Stimulated activated naive CD8-positive, alpha-beta T cell treated with anti-CD3 and anti-CD28 coated beads, Interleukin-15, Interleukin-2, amounts not matched to agents 100 ng/mL and 50 ng/mL, for 24 hours (primary cell): ENCODE measurements around the gene G3BP1.
A peak's percentile ranks its signal among the peaks of the same experiment; 100 is the strongest.

Source experiments
- H3K27ac Mint-ChIP-seq: one replicate; pipeline ENCODE4 v1.8.0; 2021; ENCODE audit warnings: mild to moderate bottlenecking, mixed read lengths
- H3K27me3 Mint-ChIP-seq: one replicate; pipeline ENCODE4 v1.8.0; 2021; ENCODE audit warnings: mixed read lengths
- H3K36me3 Mint-ChIP-seq: one replicate; pipeline ENCODE4 v1.8.0; 2021; ENCODE audit warnings: low read depth, mixed read lengths
- H3K4me1 Mint-ChIP-seq: one replicate; pipeline ENCODE4 v1.8.0; 2021; ENCODE audit warnings: low read depth, mixed read lengths
- H3K4me3 Mint-ChIP-seq: one replicate; pipeline ENCODE4 v1.8.0; 2021; ENCODE audit warnings: mild to moderate bottlenecking, mixed read lengths
- H3K9me3 Mint-ChIP-seq: one replicate; pipeline ENCODE4 v1.8.0; 2021; ENCODE audit warnings: mixed read lengths

G3BP1 gene

DNA sequence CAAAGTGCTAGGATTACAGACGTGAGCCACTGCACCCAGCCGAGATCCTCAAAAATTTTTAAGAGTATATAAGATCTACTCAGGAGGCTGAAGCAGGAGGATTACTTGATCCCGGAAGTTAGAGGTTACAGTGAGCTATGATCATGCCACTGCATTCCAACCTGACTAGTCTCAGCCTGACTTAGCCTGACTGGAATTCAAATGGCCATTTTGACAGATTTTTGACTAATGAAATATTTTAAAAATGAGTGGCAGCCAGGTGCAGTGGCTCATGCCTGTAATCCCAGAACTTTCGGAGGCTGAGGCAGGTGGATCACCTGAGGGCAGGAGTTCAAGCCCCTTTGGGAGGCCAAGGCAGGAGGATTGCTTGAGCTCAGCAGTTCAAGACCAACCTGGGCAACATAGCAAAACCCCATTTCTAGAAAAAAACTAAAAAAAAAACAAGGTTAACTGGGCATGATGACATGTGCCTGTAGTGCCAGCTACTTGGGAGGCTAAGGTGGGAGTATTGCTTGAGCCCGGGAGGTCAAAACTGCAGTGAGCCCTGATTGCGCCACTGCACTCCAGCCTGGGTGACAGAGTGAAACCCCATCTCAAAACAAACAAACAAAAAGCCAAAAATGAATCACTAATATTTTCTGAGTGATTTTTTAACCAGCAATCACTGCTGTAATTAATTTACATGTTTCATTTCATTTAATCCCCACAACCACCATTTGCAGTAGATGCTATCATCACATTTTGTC is 29.9 kb upstream of the G3BP1 start:
- peaks cover 43% of the 10 kb centered on the region for H3K36me3 Mint-ChIP-seq
- H3K4me1 Mint-ChIP-seq: peaks cover 38% of the 10 kb centered on the region
- no peak overlapping the region for H3K4me3 Mint-ChIP-seq
- no peak overlapping the region for H3K27ac Mint-ChIP-seq
- no peaks in the 10 kb centered on the region for H3K27me3 Mint-ChIP-seq
- no peaks in the 10 kb centered on the region for H3K9me3 Mint-ChIP-seq

DNA sequence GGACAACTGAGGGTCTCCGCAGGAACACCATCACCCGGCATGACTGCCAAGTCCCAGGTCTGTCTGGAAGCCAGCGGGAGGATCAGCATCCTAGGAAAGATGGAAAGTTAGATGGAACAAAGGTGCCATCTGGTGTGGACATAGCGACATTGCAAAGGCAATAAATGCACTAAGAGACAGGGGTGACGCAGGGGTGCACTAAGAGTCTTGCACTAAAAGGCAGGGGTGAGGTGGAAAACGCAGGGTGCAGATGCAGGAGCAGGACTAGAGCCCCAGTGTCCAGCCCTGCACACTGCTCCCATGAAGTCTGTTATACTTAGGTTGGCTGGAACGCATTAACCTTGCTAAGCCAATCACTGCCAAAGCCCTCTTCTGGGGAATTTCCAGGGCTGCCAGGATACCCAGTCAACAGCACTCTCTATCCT is 28.9 kb upstream of the G3BP1 start:
- Mint-ChIP-seq H3K4me1 (peaks cover 41% of the 10 kb centered on the region), H3K9me3 (no peaks in the 10 kb centered on the region), H3K36me3 (peaks cover 47% of the 10 kb centered on the region), H3K27ac (peak overlapping the region; percentile 22), H3K27me3 (no peaks in the 10 kb centered on the region), H3K4me3 (no peak overlapping the region)

DNA sequence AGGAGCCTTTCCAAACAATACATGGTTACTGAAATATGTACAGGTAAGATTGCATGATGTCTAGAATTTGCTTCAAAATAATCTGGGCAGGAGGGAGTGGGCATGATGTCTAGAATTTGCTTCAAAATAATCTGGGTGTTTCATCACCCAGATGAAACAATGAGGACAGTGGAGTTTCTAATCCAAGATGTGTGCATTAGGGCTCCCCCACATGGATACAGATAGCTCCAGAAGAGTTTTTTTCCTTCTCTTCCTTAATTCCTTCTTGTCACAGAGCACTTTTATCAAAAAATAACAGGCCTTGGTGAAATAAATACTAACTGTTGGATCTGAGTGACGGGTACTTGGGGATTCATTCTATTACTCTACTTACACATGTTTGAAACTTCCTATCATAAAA is 28.2 kb upstream of the G3BP1 start:
- Mint-ChIP-seq H3K4me1 (peaks cover 46% of the 10 kb centered on the region), H3K27me3 (no peaks in the 10 kb centered on the region), H3K9me3 (no peaks in the 10 kb centered on the region), H3K27ac (no peak overlapping the region), H3K36me3 (peaks cover 51% of the 10 kb centered on the region), H3K4me3 (no peak overlapping the region)

DNA sequence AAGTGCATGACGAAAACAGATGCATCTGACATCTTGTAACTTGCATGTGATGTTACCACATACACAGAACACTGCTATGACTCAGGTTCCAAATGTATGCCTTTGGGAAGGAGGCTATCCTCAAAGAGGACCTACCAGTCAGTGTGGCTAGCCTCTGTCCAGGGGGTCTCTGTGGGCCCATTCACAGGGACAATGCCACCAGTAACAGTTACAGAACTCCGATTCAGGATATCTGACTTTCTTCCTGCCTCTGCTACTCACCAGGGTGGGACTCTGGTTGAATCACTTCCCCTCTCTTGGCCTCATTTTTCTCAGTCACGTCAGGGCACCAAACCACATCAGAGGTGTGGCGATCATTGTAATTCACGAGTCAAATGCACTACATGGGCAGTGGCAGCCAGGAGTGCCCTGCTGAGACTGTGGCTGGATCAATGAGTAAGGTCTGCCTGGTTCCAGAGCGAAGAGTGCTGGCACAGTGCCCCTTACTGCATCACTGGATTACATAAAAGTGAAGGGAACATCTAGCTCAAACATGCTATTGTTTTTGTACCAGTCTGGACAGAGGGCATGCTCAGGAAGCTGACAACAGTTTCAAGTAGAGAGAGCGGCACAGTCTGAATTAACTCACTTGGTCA is 26.6 kb upstream of the G3BP1 start:
- H3K9me3 Mint-ChIP-seq: no peaks in the 10 kb centered on the region
- H3K27ac Mint-ChIP-seq: peak overlapping the region; percentile 56
- no peaks in the 10 kb centered on the region for H3K27me3 Mint-ChIP-seq
- peaks cover 57% of the 10 kb centered on the region for H3K36me3 Mint-ChIP-seq
- no peak overlapping the region for H3K4me3 Mint-ChIP-seq
- peaks cover 52% of the 10 kb centered on the region for H3K4me1 Mint-ChIP-seq

DNA sequence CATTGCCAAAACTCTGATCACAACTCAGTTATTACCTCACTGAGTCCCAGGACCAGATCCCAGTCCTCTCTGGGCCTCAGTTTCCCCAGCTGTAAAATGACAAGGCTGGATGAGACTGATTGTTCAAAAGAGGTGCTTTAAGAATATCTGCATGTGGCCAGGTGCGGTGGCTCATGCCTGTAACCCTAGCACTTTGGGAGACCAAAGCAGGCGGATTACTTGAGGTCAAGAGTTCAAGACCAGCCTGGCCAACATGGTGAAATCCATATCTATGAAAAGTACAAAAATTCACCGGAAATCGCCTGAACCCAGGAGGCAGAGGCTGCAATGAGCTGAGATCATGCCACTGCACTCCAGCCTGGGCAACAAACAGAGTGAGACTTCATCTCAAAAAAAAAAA is 21.6 kb upstream of the G3BP1 start:
- Mint-ChIP-seq H3K9me3 (no peaks in the 10 kb centered on the region), H3K27me3 (no peaks in the 10 kb centered on the region), H3K36me3 (peaks cover 41% of the 10 kb centered on the region), H3K4me3 (peak overlapping the region; percentile 18), H3K4me1 (peaks cover 61% of the 10 kb centered on the region), H3K27ac (peak overlapping the region; percentile 84)

DNA sequence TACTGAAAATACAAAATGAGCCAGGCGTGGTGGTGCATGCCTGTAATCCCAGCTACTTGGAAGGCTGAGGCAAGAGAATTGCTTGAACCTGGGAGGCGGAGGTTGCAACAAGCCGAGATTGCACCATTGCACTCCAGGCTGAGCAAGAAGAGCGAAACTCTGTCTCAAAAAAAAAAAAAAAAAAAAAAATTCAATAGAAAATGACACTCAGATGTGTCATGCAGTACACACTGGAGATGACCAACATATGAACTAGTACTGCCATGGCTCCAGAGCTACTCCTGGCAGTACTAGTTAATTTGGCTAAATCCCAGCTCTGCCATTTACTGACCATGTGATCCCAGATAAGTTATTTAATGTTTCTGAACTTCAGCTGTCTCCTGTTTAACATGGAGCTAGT is 20.7 kb upstream of the G3BP1 start:
- Mint-ChIP-seq H3K27ac (no peak overlapping the region), H3K27me3 (no peaks in the 10 kb centered on the region), H3K9me3 (no peaks in the 10 kb centered on the region), H3K4me3 (no peak overlapping the region), H3K36me3 (peaks cover 34% of the 10 kb centered on the region), H3K4me1 (peaks cover 61% of the 10 kb centered on the region)

DNA sequence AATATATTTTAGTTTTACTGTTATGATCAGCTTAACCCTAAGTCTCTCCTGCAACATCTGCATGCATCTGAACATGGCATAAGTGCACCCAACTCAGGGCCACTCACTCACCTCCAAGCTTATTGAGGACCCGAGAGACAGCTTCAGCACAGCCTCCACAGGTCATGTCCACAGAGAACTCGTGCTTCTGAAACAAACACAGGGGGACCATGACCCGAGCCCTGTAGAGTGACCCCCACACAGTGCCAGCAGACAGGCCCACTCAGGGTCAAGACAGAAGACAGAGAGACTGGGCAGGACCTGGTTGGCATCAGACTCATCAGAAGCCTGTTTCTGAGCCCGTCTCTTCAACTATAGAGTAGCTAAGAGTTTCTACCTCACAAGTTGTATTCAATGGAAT is 20.2 kb upstream of the G3BP1 start:
- H3K4me1 Mint-ChIP-seq: peaks cover 61% of the 10 kb centered on the region
- no peak overlapping the region for H3K27ac Mint-ChIP-seq
- peaks cover 35% of the 10 kb centered on the region for H3K36me3 Mint-ChIP-seq
- H3K9me3 Mint-ChIP-seq: no peaks in the 10 kb centered on the region
- H3K4me3 Mint-ChIP-seq: no peak overlapping the region
- H3K27me3 Mint-ChIP-seq: no peaks in the 10 kb centered on the region

DNA sequence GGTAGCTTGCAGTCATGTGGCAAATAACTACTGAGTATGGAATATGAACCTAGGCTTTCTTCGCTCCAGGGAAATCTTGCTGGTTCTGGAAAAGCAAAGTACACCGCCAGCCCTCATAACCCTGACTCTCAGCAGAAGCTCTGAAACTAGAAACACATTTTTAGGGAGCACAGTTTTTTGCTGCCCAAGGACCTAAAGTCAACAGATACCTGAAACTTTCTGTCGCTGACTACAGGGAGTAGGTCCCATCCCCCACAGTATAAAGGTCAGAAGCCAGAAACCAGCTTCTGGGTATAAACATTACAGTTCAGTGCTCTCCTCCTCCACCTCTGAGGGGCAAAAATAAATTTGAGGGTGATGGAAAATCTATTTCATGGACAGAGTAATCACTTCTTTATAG is 16.4 kb upstream of the G3BP1 start:
- H3K4me3 Mint-ChIP-seq: peak overlapping the region; percentile 31
- peak overlapping the region; percentile 34 for H3K27ac Mint-ChIP-seq
- peaks cover 61% of the 10 kb centered on the region for H3K4me1 Mint-ChIP-seq
- H3K27me3 Mint-ChIP-seq: no peaks in the 10 kb centered on the region
- no peaks in the 10 kb centered on the region for H3K9me3 Mint-ChIP-seq
- H3K36me3 Mint-ChIP-seq: peaks cover 29% of the 10 kb centered on the region

DNA sequence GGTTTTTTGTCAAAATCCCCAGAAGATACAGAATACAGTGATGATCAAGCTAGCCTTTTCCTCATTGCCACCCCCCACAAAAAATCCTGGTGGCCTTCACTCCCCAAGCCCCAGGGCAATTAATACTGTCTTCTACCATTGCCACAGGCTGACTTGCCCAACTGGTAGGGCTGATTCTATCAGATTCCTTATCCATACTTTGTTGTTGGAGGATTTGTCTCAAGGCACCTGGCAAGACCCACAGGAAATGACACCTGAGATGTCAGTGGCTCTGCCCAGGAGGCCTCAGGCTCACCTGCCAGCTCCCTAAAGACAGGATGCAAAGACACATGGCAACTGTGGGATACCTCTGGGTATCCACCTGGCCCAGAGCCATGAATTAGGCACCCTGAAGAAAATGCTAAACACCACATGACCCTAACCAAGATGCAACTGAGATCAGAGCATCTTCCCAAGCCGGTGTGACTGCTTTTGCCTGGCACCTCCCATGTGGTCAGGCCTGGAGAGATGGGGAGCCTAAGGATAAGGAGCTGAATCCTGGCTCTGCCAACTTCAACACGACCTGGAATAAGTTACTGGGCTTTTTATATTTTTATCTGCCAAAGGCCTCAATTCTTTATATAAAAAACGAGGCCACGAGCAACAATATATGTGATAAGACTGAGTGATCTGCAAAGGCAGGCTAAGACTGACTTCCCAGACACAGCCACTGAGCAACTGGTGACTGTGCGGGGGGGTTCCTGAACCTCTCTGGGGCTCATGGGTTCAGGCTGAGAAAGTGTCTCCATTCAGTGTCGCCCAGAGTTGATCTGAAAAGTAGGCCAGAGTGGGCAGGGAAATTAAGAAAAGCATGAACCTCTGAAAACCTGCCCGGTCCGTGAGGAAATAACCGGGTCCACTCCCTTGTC is 14.3 kb upstream of the G3BP1 start:
- Mint-ChIP-seq H3K4me3 (peak overlapping the region; percentile 86), H3K27ac (peak overlapping the region; percentile 87), H3K27me3 (no peaks in the 10 kb centered on the region), H3K36me3 (peaks cover 21% of the 10 kb centered on the region), H3K9me3 (no peaks in the 10 kb centered on the region), H3K4me1 (peaks cover 50% of the 10 kb centered on the region)

DNA sequence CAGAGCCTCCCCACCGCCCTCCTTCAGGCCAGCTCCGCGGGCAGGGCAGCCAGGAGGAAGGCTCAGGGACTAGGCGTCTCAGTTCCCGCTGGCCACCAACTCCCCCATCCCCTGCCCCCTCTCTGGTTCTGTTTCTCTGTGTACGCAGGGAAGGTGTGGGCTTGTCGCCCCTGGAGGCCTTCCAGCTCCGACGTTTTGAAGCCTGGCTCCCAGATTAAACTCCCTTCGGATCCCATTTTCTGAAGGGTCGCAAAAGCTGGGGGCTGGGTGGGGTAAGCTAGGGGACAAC is 13.7 kb upstream of the G3BP1 start:
- peak overlapping the region; percentile 86 for H3K4me3 Mint-ChIP-seq
- H3K9me3 Mint-ChIP-seq: no peaks in the 10 kb centered on the region
- H3K36me3 Mint-ChIP-seq: peaks cover 16% of the 10 kb centered on the region
- no peaks in the 10 kb centered on the region for H3K27me3 Mint-ChIP-seq
- H3K27ac Mint-ChIP-seq: peak overlapping the region; percentile 87
- peaks cover 44% of the 10 kb centered on the region for H3K4me1 Mint-ChIP-seq

DNA sequence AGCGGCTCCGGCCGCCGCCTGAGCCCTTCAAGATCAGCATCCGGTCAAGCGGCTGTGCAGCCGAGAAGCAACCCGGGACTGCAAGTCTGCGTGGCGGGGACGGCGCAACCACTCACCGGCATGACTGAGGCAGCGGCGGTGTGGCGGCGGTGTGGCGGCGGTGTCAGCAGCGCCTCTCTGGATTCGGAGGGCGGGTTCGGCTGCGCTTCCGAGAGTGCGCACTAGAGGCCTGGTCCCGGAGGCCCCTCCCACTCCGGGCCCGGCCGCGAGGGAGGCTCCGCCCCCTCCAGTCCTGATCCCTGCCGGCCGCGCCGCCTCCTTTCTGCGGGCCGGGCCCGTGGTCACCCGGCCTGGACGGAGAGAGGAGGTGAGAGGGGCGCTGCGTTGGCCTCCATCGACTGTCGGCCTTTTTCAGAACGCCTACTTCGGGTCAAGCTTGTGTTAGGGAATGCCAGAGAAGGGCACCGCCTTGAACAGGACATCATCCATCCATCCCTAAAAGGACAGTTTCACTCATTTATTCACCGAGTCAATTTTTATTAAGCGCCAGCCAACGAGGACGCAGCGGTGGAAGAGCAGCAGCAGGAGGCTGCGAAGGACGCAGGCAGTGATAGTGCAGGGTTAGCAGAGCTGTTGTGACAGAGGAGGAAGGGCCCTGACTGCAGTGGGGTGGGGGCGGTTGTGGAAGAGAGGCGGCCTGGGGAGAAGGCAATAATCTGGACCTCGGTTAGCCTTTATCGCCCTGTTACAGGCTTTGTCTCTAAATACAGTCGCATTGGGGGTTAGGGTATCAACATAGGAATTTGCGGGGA is 13.1 kb upstream of the G3BP1 start, which contains the start of gene ATOX1:
ATOX1 (minus strand) TSS at position 202 of the 812 bp plus-strand sequence; CDS start at position 122, 80 bp downstream.
- H3K36me3 Mint-ChIP-seq: peaks cover 16% of the 10 kb centered on the region
- H3K27me3 Mint-ChIP-seq: no peaks in the 10 kb centered on the region
- peak within 1 kb of the TSS; percentile 89 for H3K27ac Mint-ChIP-seq
- peaks cover 41% of the 10 kb centered on the region for H3K4me1 Mint-ChIP-seq
- no peaks in the 10 kb centered on the region for H3K9me3 Mint-ChIP-seq
- H3K4me3 Mint-ChIP-seq: peak within 1 kb of the TSS; percentile 86

DNA sequence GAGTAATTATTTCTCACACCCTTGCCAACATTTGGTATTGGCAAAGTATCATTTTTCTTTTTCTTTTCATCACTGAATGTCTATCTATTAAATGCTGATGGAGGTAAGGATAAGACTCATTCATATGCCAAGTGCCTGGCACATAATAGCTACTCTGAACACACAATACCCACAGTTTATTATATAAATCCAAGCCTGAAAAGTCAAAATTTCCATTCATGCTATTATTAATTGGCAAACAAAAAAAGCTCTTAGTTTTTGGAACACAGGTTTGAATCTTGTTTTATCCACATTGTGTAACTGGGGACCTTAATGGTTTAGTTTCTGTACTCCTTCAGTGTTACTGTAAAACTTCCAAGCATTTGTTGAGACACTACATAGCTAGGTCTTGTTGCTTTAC is 7.0 kb upstream of the G3BP1 start:
- Mint-ChIP-seq H3K9me3 (no peaks in the 10 kb centered on the region), H3K27ac (no peak overlapping the region), H3K27me3 (no peaks in the 10 kb centered on the region), H3K36me3 (no peaks in the 10 kb centered on the region), H3K4me1 (peaks cover 5% of the 10 kb centered on the region), H3K4me3 (no peak overlapping the region)

DNA sequence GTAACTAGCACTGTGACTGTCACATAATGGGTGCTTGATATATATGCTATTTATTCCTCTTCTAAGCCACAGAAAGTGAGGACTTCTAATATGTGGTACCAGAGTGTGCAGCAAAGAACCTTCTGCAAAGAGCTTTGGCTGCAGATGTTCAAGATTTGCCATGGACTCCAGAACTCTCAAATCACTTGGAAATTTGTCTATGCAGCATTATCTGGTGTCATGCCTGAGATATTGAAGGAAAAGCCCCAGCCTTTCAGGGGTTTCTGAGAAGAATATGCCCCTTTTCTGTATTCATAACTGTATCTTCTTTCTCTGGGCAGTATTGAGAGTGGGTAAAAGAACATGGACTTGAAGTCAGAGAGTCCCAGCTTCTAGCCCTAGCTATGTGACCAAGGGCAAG is 4.8 kb upstream of the G3BP1 start:
- Mint-ChIP-seq H3K4me3 (no peak overlapping the region), H3K27ac (no peak overlapping the region), H3K27me3 (no peaks in the 10 kb centered on the region), H3K9me3 (no peaks in the 10 kb centered on the region), H3K36me3 (no peaks in the 10 kb centered on the region), H3K4me1 (peaks cover 10% of the 10 kb centered on the region)

DNA sequence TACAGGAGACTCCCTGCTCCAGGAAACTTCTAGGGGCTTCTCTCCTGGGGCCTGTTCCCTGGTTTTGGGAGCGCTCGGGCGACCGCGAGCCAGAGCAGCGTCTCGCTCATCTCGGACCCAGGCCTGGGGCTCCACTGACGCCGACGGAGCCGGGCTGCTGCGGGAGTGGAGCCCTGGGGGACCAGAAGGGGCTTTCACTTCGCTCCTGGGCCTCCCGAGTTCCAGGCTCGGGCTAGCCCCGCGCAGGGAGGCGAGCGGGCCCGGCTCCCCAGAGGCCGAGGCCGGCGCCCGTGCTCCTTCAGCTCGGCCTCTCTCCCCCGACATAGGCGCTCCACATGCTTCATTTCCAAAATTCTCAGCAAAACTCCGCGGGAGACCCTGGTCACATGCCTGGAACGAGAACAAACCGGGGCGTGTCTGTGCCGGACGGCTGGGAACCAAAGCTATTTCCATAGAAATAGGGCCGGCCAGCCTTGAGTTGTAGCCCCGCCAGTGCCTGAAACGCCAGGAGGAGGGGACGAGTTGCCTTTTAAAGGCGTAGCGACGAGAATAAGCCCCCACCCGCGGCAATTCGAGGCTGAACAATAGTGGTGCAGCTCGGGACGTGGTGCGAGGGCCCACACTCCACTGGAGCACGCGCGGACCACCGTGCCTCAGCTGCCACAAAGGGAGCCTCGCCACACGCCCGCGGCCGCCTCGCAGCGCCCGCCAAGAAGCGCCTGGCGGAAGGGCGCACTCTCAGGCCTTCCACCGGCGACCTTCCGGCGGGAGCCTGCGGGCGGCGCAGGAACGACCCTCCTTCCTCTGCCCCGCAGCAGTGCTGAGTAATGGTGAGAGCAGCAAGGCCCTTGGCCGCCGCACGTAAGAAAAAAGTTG is 1.1 kb upstream of the G3BP1 start:
- H3K27ac Mint-ChIP-seq: no peak overlapping the region

More for the DNA sequence above, 1.1 kb upstream of the G3BP1 start:
- Mint-ChIP-seq H3K9me3 (no peaks in the 10 kb centered on the region), H3K4me1 (peaks cover 32% of the 10 kb centered on the region), H3K36me3 (peaks cover 26% of the 10 kb centered on the region), H3K27me3 (no peaks in the 10 kb centered on the region), H3K4me3 (no peak overlapping the region)
